ENCODE results near the gene WDSUB1.

Gene WDSUB1

GRCh38 chr2:159219394-159219998, 67.0 kb downstream of the WDSUB1 start:
- no peak for DNase-seq

- no peak for DNase-seq
Observed at GRCh38 chr2:159218389-159218788, 68.1 kb downstream of the WDSUB1 start.

- no peak for DNase-seq
Observed at GRCh38 chr2:159217676-159218075, 68.8 kb downstream of the WDSUB1 start.

- no peak for DNase-seq
Observed at GRCh38 chr2:159215116-159215515, 71.4 kb downstream of the WDSUB1 start.

GRCh38 chr2:159214325-159214865, 72.1 kb downstream of the WDSUB1 start:
- DNase-seq: no peak

- DNase-seq: no peak
Observed at GRCh38 chr2:159213296-159213695, 73.2 kb downstream of the WDSUB1 start.

- DNase-seq: no peak
Observed at GRCh38 chr2:159211447-159212396, 74.8 kb downstream of the WDSUB1 start.

- DNase-seq: no peak
Observed at GRCh38 chr2:159209341-159210306, 76.9 kb downstream of the WDSUB1 start.

GRCh38 chr2:159208438-159208837, 78.1 kb downstream of the WDSUB1 start:
- no peak for DNase-seq

GRCh38 chr2:159206736-159207380, 79.6 kb downstream of the WDSUB1 start:
- no peak for DNase-seq

- DNase-seq: no peak
Observed at GRCh38 chr2:159204381-159205144, 81.9 kb downstream of the WDSUB1 start.

- no peak for DNase-seq
Observed at GRCh38 chr2:159202568-159203071, 83.9 kb downstream of the WDSUB1 start.

- no peak for DNase-seq
Observed at GRCh38 chr2:159201360-159202063, 85.0 kb downstream of the WDSUB1 start.

GRCh38 chr2:159200498-159200897, 86.0 kb downstream of the WDSUB1 start:
- no peak for DNase-seq

GRCh38 chr2:159199761-159200465, 86.6 kb downstream of the WDSUB1 start:
- no peak for DNase-seq

GRCh38 chr2:159199236-159199635, 87.3 kb downstream of the WDSUB1 start:
- DNase-seq: no peak

GRCh38 chr2:159196393-159196925, 90.0 kb downstream of the WDSUB1 start:
- DNase-seq: no peak

- DNase-seq: no peak
Observed at GRCh38 chr2:159195697-159196096, 90.8 kb downstream of the WDSUB1 start.

- no peak for DNase-seq
Observed at GRCh38 chr2:159194241-159194640, 92.3 kb downstream of the WDSUB1 start.

- no peak for DNase-seq
Observed at GRCh38 chr2:159193791-159194190, 92.7 kb downstream of the WDSUB1 start.

Data from NCI-H1436 treated with DMSO at 0.1 percent for 48 hours (cell line).